ENCODE data around the gene TNS3.

- TF ChIP-seq, protein P1, sequence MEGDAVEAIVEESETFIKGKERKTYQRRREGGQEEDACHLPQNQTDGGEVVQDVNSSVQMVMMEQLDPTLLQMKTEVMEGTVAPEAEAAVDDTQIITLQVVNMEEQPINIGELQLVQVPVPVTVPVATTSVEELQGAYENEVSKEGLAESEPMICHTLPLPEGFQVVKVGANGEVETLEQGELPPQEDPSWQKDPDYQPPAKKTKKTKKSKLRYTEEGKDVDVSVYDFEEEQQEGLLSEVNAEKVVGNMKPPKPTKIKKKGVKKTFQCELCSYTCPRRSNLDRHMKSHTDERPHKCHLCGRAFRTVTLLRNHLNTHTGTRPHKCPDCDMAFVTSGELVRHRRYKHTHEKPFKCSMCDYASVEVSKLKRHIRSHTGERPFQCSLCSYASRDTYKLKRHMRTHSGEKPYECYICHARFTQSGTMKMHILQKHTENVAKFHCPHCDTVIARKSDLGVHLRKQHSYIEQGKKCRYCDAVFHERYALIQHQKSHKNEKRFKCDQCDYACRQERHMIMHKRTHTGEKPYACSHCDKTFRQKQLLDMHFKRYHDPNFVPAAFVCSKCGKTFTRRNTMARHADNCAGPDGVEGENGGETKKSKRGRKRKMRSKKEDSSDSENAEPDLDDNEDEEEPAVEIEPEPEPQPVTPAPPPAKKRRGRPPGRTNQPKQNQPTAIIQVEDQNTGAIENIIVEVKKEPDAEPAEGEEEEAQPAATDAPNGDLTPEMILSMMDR (conservative IDR thresholded peaks at IDR 0.05 in 1 of 2, IDR thresholded peaks at IDR 0.05 in 1 of 2; ENCODE audit: extremely low read depth in 1 of 2, insufficient read depth in 1 of 2, low read depth in 1 of 2, low read length in 2 of 2), result no peak
- TF ChIP-seq EZH2 (IDR thresholded peaks at IDR 0.05; ENCODE audit: borderline replicate concordance, low read length), result no peak
Observed at GRCh38 chr7:47411901-47412300, 170.0 kb downstream of the TNS3 start.
